Immature natural killer cell (primary cell): ENCODE data around the gene S100A11. TPM values are rescaled to one million over a fixed set of nuclear protein-coding genes. Genes with fewer than 3 reads are reported as not detected.
A peak's percentile ranks its signal among the peaks of the same experiment; 100 is the strongest.

Source experiments
- DNase-seq, 3 donors: peaks; one replicate each; pipeline ENCODE4 v3.0.0; 2022; ENCODE audit warnings: mixed read lengths in 1 of 3
- H3K27ac Mint-ChIP-seq, 6 donors: one replicate each; pipeline ENCODE4 v1.8.0; 2020; ENCODE audit warnings: mixed read lengths in 6 of 6, mild to moderate bottlenecking in 5 of 6, inconsistent platforms in 4 of 6, moderate library complexity in 3 of 6
- H3K27me3 Mint-ChIP-seq, 3 donors: one replicate each; pipeline ENCODE4 v1.8.0; 2020 to 2021; ENCODE audit warnings: low read depth in 3 of 3, mild to moderate bottlenecking in 3 of 3, mixed read lengths in 3 of 3, moderate library complexity in 3 of 3, inconsistent platforms in 1 of 3
- H3K36me3 Mint-ChIP-seq, 3 donors: one replicate each; pipeline ENCODE4 v1.8.0; 2020; ENCODE audit warnings: mixed read lengths in 3 of 3, inconsistent platforms in 2 of 3, mild to moderate bottlenecking in 2 of 3
- H3K4me1 Mint-ChIP-seq, 2 donors: one replicate each; pipeline ENCODE4 v1.8.0; 2020; ENCODE audit warnings: inconsistent platforms in 2 of 2, mild to moderate bottlenecking in 2 of 2, mixed read lengths in 2 of 2, moderate library complexity in 1 of 2
- H3K4me3 Mint-ChIP-seq, 5 donors: one replicate each; pipeline ENCODE4 v1.8.0; 2020; ENCODE audit warnings: mild to moderate bottlenecking in 5 of 5, mixed read lengths in 5 of 5, inconsistent platforms in 3 of 5, moderate library complexity in 3 of 5
- H3K9me3 Mint-ChIP-seq, 6 donors: one replicate each; pipeline ENCODE4 v1.8.0; 2020; ENCODE audit warnings: mild to moderate bottlenecking in 6 of 6, mixed read lengths in 6 of 6, inconsistent platforms in 4 of 6, moderate library complexity in 3 of 6
- polyA plus RNA-seq, 3 donors: library from polyadenylated mRNA; unstranded; fragments of 300-500 nt; fragmentation: Illumina TruSeq; gene quantifications; one replicate each; pipeline ENCODE4 v1.2.3, GENCODE V29; 2021

Gene S100A11
- polyA plus RNA-seq, 3 donors from 2014 or later, result 331 to 469 (median 429) TPM

GRCh38 chr1:152034324-152034653, 2.5 kb downstream of the S100A11 start:
- Mint-ChIP-seq H3K27me3 (peaks cover 0 to 7% (median 2%) of the 10 kb centered on the region in 3 donors), H3K27ac (peak overlapping the region; percentile 93 to 99 (median 98)), H3K4me1 (peaks cover 33 to 37% of the 10 kb centered on the region in 2 donors), H3K36me3 (peaks cover 17 to 29% (median 19%) of the 10 kb centered on the region in 3 donors), H3K9me3 (no peaks in the 10 kb centered on the region), H3K4me3 (peak overlapping the region; percentile 94 to 99 (median 99))
- no peak for DNase-seq

GRCh38 chr1:152029929-152030211, 6.9 kb downstream of the S100A11 start:
- no peaks in the 10 kb centered on the region for H3K9me3 Mint-ChIP-seq
- H3K36me3 Mint-ChIP-seq, result peaks cover 20 to 37% (median 30%) of the 10 kb centered on the region in 3 donors
- H3K27me3 Mint-ChIP-seq, result peaks cover 0 to 1% (median 0%) of the 10 kb centered on the region in 3 donors
- no peak overlapping the region for H3K4me3 Mint-ChIP-seq
- DNase-seq, result no peak
- H3K27ac Mint-ChIP-seq, result no peak overlapping the region
- peaks cover 18 to 19% of the 10 kb centered on the region in 2 donors for H3K4me1 Mint-ChIP-seq

- Mint-ChIP-seq H3K36me3 (peaks cover 20 to 37% (median 30%) of the 10 kb centered on the region in 3 donors), H3K4me1 (peaks cover 13% of the 10 kb centered on the region in 2 donors), H3K9me3 (no peaks in the 10 kb centered on the region), H3K27me3 (peaks cover 0 to 1% (median 0%) of the 10 kb centered on the region in 3 donors), H3K27ac (peak overlapping the region in 1 of 6 donors; percentile 25), H3K4me3 (no peak overlapping the region)
- no peak for DNase-seq
Observed at GRCh38 chr1:152029144-152029928, 7.5 kb downstream of the S100A11 start.

- Mint-ChIP-seq H3K4me3 (no peak overlapping the region), H3K9me3 (no peaks in the 10 kb centered on the region), H3K36me3 (peaks cover 7 to 22% (median 21%) of the 10 kb centered on the region in 3 donors), H3K4me1 (no peaks in the 10 kb centered on the region), H3K27me3 (peaks cover 0 to 3% (median 0%) of the 10 kb centered on the region in 3 donors), H3K27ac (no peak overlapping the region)
- no peak for DNase-seq
Observed at GRCh38 chr1:152026895-152027294, 9.9 kb downstream of the S100A11 start.

- Mint-ChIP-seq H3K4me3 (no peak overlapping the region), H3K36me3 (peaks cover 4 to 10% (median 7%) of the 10 kb centered on the region in 3 donors), H3K9me3 (no peaks in the 10 kb centered on the region), H3K27ac (no peak overlapping the region), H3K4me1 (no peaks in the 10 kb centered on the region), H3K27me3 (peaks cover 0 to 4% (median 0%) of the 10 kb centered on the region in 3 donors)
- no peak for DNase-seq
Observed at GRCh38 chr1:152024223-152024622, 12.6 kb downstream of the S100A11 start.

- Mint-ChIP-seq H3K36me3 (peaks cover 0 to 4% (median 0%) of the 10 kb centered on the region in 3 donors), H3K27me3 (peaks cover 0 to 4% (median 0%) of the 10 kb centered on the region in 3 donors), H3K9me3 (no peaks in the 10 kb centered on the region), H3K4me3 (no peak overlapping the region), H3K27ac (no peak overlapping the region), H3K4me1 (no peaks in the 10 kb centered on the region)
- no peak for DNase-seq
Observed at GRCh38 chr1:152023221-152023620, 13.6 kb downstream of the S100A11 start.

- no peak for DNase-seq
- Mint-ChIP-seq H3K36me3 (peaks cover 0 to 3% (median 0%) of the 10 kb centered on the region in 3 donors), H3K27me3 (peaks cover 0 to 4% (median 2%) of the 10 kb centered on the region in 3 donors), H3K4me3 (no peak overlapping the region), H3K4me1 (no peaks in the 10 kb centered on the region), H3K27ac (no peak overlapping the region), H3K9me3 (no peaks in the 10 kb centered on the region)
Observed at GRCh38 chr1:152022474-152022873, 14.3 kb downstream of the S100A11 start.

- DNase-seq, result no peak
- Mint-ChIP-seq H3K27me3 (peaks cover 0 to 3% (median 2%) of the 10 kb centered on the region in 3 donors), H3K27ac (no peak overlapping the region), H3K4me1 (no peaks in the 10 kb centered on the region), H3K9me3 (no peaks in the 10 kb centered on the region), H3K36me3 (no peaks in the 10 kb centered on the region), H3K4me3 (no peak overlapping the region)
Observed at GRCh38 chr1:152021569-152021968, 15.2 kb downstream of the S100A11 start.

- Mint-ChIP-seq H3K4me1 (no peaks in the 10 kb centered on the region), H3K27ac (no peak overlapping the region), H3K4me3 (no peak overlapping the region), H3K36me3 (no peaks in the 10 kb centered on the region), H3K9me3 (no peaks in the 10 kb centered on the region), H3K27me3 (peaks cover 0 to 3% (median 2%) of the 10 kb centered on the region in 3 donors)
- DNase-seq, result no peak
Observed at GRCh38 chr1:152020849-152021248, 16.0 kb downstream of the S100A11 start.

GRCh38 chr1:152018537-152018936, 18.3 kb downstream of the S100A11 start:
- Mint-ChIP-seq H3K9me3 (no peaks in the 10 kb centered on the region), H3K36me3 (no peaks in the 10 kb centered on the region), H3K4me1 (no peaks in the 10 kb centered on the region), H3K27ac (no peak overlapping the region), H3K4me3 (no peak overlapping the region), H3K27me3 (peaks cover 2 to 7% (median 4%) of the 10 kb centered on the region in 3 donors)
- DNase-seq, result no peak

- no peaks in the 10 kb centered on the region for H3K9me3 Mint-ChIP-seq
- peaks cover 2 to 11% (median 5%) of the 10 kb centered on the region in 3 donors for H3K27me3 Mint-ChIP-seq
- H3K4me3 Mint-ChIP-seq, result no peak overlapping the region
- no peaks in the 10 kb centered on the region for H3K36me3 Mint-ChIP-seq
- H3K4me1 Mint-ChIP-seq, result no peaks in the 10 kb centered on the region
- DNase-seq, result no peak
- H3K27ac Mint-ChIP-seq, result no peak overlapping the region
Observed at GRCh38 chr1:152015766-152016165, 21.0 kb downstream of the S100A11 start.

GRCh38 chr1:152014943-152015342, 21.9 kb downstream of the S100A11 start:
- no peak for DNase-seq
- Mint-ChIP-seq H3K36me3 (no peaks in the 10 kb centered on the region), H3K9me3 (no peaks in the 10 kb centered on the region), H3K4me1 (no peaks in the 10 kb centered on the region), H3K4me3 (no peak overlapping the region), H3K27me3 (peaks cover 2 to 11% (median 4%) of the 10 kb centered on the region in 3 donors), H3K27ac (no peak overlapping the region)

GRCh38 chr1:152013664-152014237, 23.1 kb downstream of the S100A11 start:
- peak in 1 of 3 donors; percentile 24 for DNase-seq
- Mint-ChIP-seq H3K9me3 (no peaks in the 10 kb centered on the region), H3K36me3 (no peaks in the 10 kb centered on the region), H3K27me3 (peaks cover 2 to 11% (median 4%) of the 10 kb centered on the region in 3 donors), H3K4me1 (no peaks in the 10 kb centered on the region), H3K27ac (no peak overlapping the region), H3K4me3 (no peak overlapping the region)

- no peak overlapping the region for H3K27ac Mint-ChIP-seq
- peaks cover 0 to 11% (median 11%) of the 10 kb centered on the region in 3 donors for H3K27me3 Mint-ChIP-seq
- no peak for DNase-seq
- no peak overlapping the region for H3K4me3 Mint-ChIP-seq
- peaks cover 0 to 1% (median 0%) of the 10 kb centered on the region in 6 donors for H3K9me3 Mint-ChIP-seq
- H3K4me1 Mint-ChIP-seq, result no peaks in the 10 kb centered on the region
- H3K36me3 Mint-ChIP-seq, result no peaks in the 10 kb centered on the region
Observed at GRCh38 chr1:152009691-152010090, 27.1 kb downstream of the S100A11 start.
